HepG2 (cell line): Measurements from ENCODE around the gene RARRES1. TPM values are rescaled to one million over a fixed set of nuclear protein-coding genes. Genes with fewer than 3 reads are reported as not detected.

Experiments used
- ATAC-seq: fragments of 200-7000 bp; cut with Tn5 transposase; 3 replicates; pipeline ENCODE4 v1.9.1; 2020; ENCODE audit warnings: mild to moderate bottlenecking, moderate library complexity
- BruUV-seq: library from RNA; stranded (reverse); fragments of 400-500 nt; replicated peaks from 2 replicates; lab custom pipeline; 2021; lab: Mats Ljungman, UMichigan
- CTCF ChIA-PET: fragments of 300-600 bp; formaldehyde crosslinking; extraction: SDS; loops from one replicate; lab custom pipeline; 2021; ENCODE audit warnings: low total read pairs, inconsistent platforms, low intra/inter-chr PET ratio; lab: Yijun Ruan, JAX
- POLR2A ChIA-PET: fragments of 350-600 bp; sonication (Branson Sonifier 250); formaldehyde crosslinking; loops from one replicate; lab custom pipeline; 2020; ENCODE audit warnings: antibody characterized with exemption, inconsistent platforms; lab: Yijun Ruan, JAX
- DNase-seq: peaks from one replicate; pipeline ENCODE4 v3.0.0-alpha.2; 2015; ENCODE audit warnings: low spot score
- FAIRE-seq: peaks from 3 replicates; lab custom pipeline; 2011; peaks lifted over from hg19 to GRCh38; lab: Jason Lieb, UNC
- H2AFZ ChIP-seq: one replicate; pipeline ENCODE4 v1.6.1; 2011; ENCODE audit warnings: low read length, inconsistent platforms
- H3K27ac ChIP-seq: fragments of 300-600 bp; 3 replicates; pipeline ENCODE4 v1.8.0; 2011; ENCODE audit warnings: mixed run types, mild to moderate bottlenecking, mixed read lengths, low read length, inconsistent platforms; ENCODE audit not compliant: insufficient read depth; ENCODE audit errors: extremely low read length
- H3K27me3 ChIP-seq, 2 experiments: fragments of 200-600 bp in 1 of 2; 2 replicates in 1 of 2; 3 replicates in 1 of 2; pipeline versions ENCODE4 v1.6.0 to v1.8.0; 2011; ENCODE audit warnings: low read length in 2 of 2, mild to moderate bottlenecking in 2 of 2, moderate library complexity in 2 of 2, inconsistent platforms in 1 of 2; ENCODE audit not compliant: insufficient read depth in 2 of 2, control insufficient read depth in 1 of 2
- H3K36me3 ChIP-seq, 2 experiments: fragments of 200-600 bp in 1 of 2; replicated peaks in 1 of 2; 2 replicates in 1 of 2; 3 replicates in 1 of 2; pipeline versions ENCODE4 v1.5.1 to v1.8.0; 2011; ENCODE audit warnings: low read length in 2 of 2, inconsistent platforms in 1 of 2; ENCODE audit not compliant: insufficient read depth in 2 of 2, control insufficient read depth in 1 of 2
- H3K4me1 ChIP-seq: 2 replicates; pipeline ENCODE4 v1.5.1; 2012; ENCODE audit warnings: low read length, inconsistent platforms; ENCODE audit not compliant: insufficient read depth
- H3K4me2 ChIP-seq: 2 replicates; pipeline ENCODE4 v1.6.0; 2011; ENCODE audit warnings: low read depth, low read length, inconsistent platforms
- H3K4me3 ChIP-seq, 3 experiments: fragments of 200-600 bp in 1 of 3; sonication (generic), shearing (Covaris generic) in 1 of 3; replicated peaks in 1 of 3; 2 replicates each; pipeline ENCODE4 v1.5.1; 2011 to 2016; ENCODE audit warnings: low read length in 3 of 3, inconsistent platforms in 2 of 3, low read depth in 2 of 3, mild to moderate bottlenecking in 2 of 3, control low read depth in 1 of 3, mixed read lengths in 1 of 3; ENCODE audit not compliant: insufficient read depth in 1 of 3
- H3K79me2 ChIP-seq: one replicate; pipeline ENCODE4 v1.6.1; 2011; ENCODE audit warnings: low read length, inconsistent platforms; ENCODE audit not compliant: insufficient read depth
- H3K9ac ChIP-seq: 2 replicates; pipeline ENCODE4 v1.6.0; 2011; ENCODE audit warnings: mild to moderate bottlenecking, low read depth, low read length, inconsistent platforms; ENCODE audit not compliant: insufficient read depth
- H3K9me3 ChIP-seq: 2 replicates; pipeline ENCODE4 v1.5.1; 2012; ENCODE audit warnings: mild to moderate bottlenecking, low read length
- H4K20me1 ChIP-seq: 2 replicates; pipeline ENCODE4 v1.6.0; 2011; ENCODE audit warnings: inconsistent platforms, mild to moderate bottlenecking, low read length, moderate library complexity; ENCODE audit not compliant: insufficient read depth
- DNMT1 ChIP-seq: sonication (generic); formaldehyde crosslinking; IDR thresholded peaks from 2 replicates; pipeline ENCODE4 v1.5.1; 2020; ENCODE audit warnings: mild to moderate bottlenecking, missing genetic modification reagents
- RORA ChIP-seq: sonication (generic); formaldehyde crosslinking; IDR thresholded peaks from 2 replicates; pipeline ENCODE4 v1.5.0; 2020; ENCODE audit warnings: mild to moderate bottlenecking, missing genetic modification reagents, moderate library complexity
- THAP11 ChIP-seq: IDR thresholded peaks from 2 replicates; pipeline ENCODE4 v1.6.1; 2016; ENCODE audit warnings: missing biosample characterization, missing genetic modification reagents
- XBP1 ChIP-seq: sonication (generic); formaldehyde crosslinking; IDR thresholded peaks from 2 replicates; pipeline ENCODE4 v1.5.0; 2020; ENCODE audit warnings: missing genetic modification reagents
- ZBTB7B ChIP-seq: sonication (generic); formaldehyde crosslinking; IDR thresholded peaks from 2 replicates; pipeline ENCODE4 v1.4.0; 2020; ENCODE audit warnings: missing genetic modification reagents
- ZFX ChIP-seq: sonication (generic); formaldehyde crosslinking; IDR thresholded peaks from 2 replicates; pipeline ENCODE4 v1.4.0; 2020; ENCODE audit warnings: mild to moderate bottlenecking, low read depth, missing genetic modification reagents, moderate library complexity
- ZNF180 ChIP-seq: sonication (generic); formaldehyde crosslinking; IDR thresholded peaks from 2 replicates; pipeline ENCODE4 v1.4.0; 2020; ENCODE audit warnings: low read depth, missing genetic modification reagents, borderline replicate concordance
- ZNF33B ChIP-seq: sonication (generic); formaldehyde crosslinking; IDR thresholded peaks from 2 replicates; pipeline ENCODE4 v1.5.1; 2020; ENCODE audit warnings: mild to moderate bottlenecking, missing genetic modification reagents
- ZNF510 ChIP-seq: sonication (generic); formaldehyde crosslinking; IDR thresholded peaks from 2 replicates; pipeline ENCODE4 v1.4.0; 2020; ENCODE audit warnings: low read depth, mild to moderate bottlenecking, missing genetic modification reagents
- WGBS: methylation state at CpG from one replicate; pipeline ENCODE4 v1.1.6; 2017; ENCODE audit warnings: low lambda C conversion rate; 5-methylcytosine and 5-hydroxymethylcytosine counted together
- in situ Hi-C: cut with HindIII; loops from 2 replicates; pipeline ENCODE4 v1.10.0; 2017; ENCODE audit warnings: low pct_unique_long_range_greater_than_20kb; ENCODE audit not compliant: extremely low pct_ligation_motif_present
- intact Hi-C: fragments of 100-400 bp; cut with micrococcal nuclease; formaldehyde crosslinking; loops from one replicate; pipeline ENCODE4 v1.10.0; 2022; ENCODE audit not compliant: unreplicated experiment
- polyA plus RNA-seq, 8 experiments: library from polyadenylated mRNA; depleted of rRNA in 3 of 8; stranded (reverse) in 7 of 8; unstranded in 1 of 8; fragments of >200 nt; fragmentation: Illumina TruSeq in 4 of 8; extraction: Trizol in 4 of 8; gene quantifications; 2 replicates each; pipeline versions ENCODE4 v1.2.1 to v1.2.3, GENCODE V29; 2011 to 2016; ENCODE audit warnings: low read depth in 4 of 8, missing spikeins in 1 of 8, mixed read lengths in 1 of 8; ENCODE audit not compliant: insufficient read depth in 1 of 8
- total RNA-seq, 5 experiments: library from RNA; depleted of rRNA; stranded (reverse); fragments of >200 nt; fragmentation: Illumina TruSeq; extraction: Trizol; gene quantifications; 2 replicates each; pipeline ENCODE4 v1.2.3, GENCODE V29; 2016; ENCODE audit warnings: low read depth in 1 of 5
- TF ChIP-seq, protein P1 (sequence below): sonication (generic); formaldehyde crosslinking; IDR thresholded peaks from 2 replicates; pipeline ENCODE4 v1.5.1; 2020; ENCODE audit warnings: missing genetic modification reagents, mild to moderate bottlenecking, borderline replicate concordance
- TF ChIP-seq, protein P2 (sequence below): sonication (generic); formaldehyde crosslinking; IDR thresholded peaks from 2 replicates; pipeline ENCODE4 v1.4.0; 2020; ENCODE audit warnings: low read depth, mild to moderate bottlenecking, missing genetic modification reagents
- TF ChIP-seq, protein P3 (sequence below): sonication (generic); formaldehyde crosslinking; conservative IDR thresholded peaks from 2 replicates; pipeline ENCODE4 v1.4.0; 2020; ENCODE audit warnings: missing genetic modification reagents

RARRES1 gene
- total and polyA plus RNA-seq, 2 of the 13 experiments (the other 11 are each of a cell fraction or from before 2014, with no cell fraction given), result not detected

DNA sequence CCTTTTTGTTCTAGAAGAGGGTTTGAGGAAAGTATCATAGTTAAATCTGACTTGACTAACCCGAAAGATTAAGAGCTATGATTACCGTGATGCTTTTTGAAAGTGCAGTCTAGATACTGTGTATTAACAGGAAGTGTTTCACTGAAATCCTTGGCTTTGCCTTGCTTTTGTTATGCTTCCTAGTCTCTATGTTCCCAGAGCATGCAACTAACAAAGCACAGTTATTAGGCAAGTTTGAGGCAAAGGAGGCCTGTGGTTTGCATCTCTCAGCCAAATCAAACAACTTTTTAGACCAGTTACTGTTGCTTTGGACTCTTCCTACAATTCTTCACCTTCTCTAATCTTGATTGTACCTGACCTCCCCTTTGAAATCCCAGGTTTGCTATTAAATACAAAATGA is 63.8 kb downstream of the RARRES1 start:
- POLR2A ChIA-PET, result no interaction called here
- no peak for TF ChIP-seq ZNF33B (CRISPR knock-in tag)
- TF ChIP-seq, protein P1, sequence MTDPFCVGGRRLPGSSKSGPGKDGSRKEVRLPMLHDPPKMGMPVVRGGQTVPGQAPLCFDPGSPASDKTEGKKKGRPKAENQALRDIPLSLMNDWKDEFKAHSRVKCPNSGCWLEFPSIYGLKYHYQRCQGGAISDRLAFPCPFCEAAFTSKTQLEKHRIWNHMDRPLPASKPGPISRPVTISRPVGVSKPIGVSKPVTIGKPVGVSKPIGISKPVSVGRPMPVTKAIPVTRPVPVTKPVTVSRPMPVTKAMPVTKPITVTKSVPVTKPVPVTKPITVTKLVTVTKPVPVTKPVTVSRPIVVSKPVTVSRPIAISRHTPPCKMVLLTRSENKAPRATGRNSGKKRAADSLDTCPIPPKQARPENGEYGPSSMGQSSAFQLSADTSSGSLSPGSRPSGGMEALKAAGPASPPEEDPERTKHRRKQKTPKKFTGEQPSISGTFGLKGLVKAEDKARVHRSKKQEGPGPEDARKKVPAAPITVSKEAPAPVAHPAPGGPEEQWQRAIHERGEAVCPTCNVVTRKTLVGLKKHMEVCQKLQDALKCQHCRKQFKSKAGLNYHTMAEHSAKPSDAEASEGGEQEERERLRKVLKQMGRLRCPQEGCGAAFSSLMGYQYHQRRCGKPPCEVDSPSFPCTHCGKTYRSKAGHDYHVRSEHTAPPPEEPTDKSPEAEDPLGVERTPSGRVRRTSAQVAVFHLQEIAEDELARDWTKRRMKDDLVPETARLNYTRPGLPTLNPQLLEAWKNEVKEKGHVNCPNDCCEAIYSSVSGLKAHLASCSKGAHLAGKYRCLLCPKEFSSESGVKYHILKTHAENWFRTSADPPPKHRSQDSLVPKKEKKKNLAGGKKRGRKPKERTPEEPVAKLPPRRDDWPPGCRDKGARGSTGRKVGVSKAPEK (CRISPR knock-in tag), result no peak
- no peak for TF ChIP-seq ZFX (CRISPR knock-in tag)
- TF ChIP-seq, protein P2, sequence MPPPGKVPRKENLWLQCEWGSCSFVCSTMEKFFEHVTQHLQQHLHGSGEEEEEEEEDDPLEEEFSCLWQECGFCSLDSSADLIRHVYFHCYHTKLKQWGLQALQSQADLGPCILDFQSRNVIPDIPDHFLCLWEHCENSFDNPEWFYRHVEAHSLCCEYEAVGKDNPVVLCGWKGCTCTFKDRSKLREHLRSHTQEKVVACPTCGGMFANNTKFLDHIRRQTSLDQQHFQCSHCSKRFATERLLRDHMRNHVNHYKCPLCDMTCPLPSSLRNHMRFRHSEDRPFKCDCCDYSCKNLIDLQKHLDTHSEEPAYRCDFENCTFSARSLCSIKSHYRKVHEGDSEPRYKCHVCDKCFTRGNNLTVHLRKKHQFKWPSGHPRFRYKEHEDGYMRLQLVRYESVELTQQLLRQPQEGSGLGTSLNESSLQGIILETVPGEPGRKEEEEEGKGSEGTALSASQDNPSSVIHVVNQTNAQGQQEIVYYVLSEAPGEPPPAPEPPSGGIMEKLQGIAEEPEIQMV (CRISPR knock-in tag), result no peak
- TF ChIP-seq RORA (CRISPR knock-in tag), result no peak
- no peak for TF ChIP-seq DNMT1
- no peak for TF ChIP-seq ZNF510
- no peak for TF ChIP-seq THAP11 (CRISPR knock-in tag)
- no peak for TF ChIP-seq XBP1 (CRISPR knock-in tag)
- TF ChIP-seq ZNF180, result no peak
- no peak for TF ChIP-seq ZBTB7B
- TF ChIP-seq, protein P3, sequence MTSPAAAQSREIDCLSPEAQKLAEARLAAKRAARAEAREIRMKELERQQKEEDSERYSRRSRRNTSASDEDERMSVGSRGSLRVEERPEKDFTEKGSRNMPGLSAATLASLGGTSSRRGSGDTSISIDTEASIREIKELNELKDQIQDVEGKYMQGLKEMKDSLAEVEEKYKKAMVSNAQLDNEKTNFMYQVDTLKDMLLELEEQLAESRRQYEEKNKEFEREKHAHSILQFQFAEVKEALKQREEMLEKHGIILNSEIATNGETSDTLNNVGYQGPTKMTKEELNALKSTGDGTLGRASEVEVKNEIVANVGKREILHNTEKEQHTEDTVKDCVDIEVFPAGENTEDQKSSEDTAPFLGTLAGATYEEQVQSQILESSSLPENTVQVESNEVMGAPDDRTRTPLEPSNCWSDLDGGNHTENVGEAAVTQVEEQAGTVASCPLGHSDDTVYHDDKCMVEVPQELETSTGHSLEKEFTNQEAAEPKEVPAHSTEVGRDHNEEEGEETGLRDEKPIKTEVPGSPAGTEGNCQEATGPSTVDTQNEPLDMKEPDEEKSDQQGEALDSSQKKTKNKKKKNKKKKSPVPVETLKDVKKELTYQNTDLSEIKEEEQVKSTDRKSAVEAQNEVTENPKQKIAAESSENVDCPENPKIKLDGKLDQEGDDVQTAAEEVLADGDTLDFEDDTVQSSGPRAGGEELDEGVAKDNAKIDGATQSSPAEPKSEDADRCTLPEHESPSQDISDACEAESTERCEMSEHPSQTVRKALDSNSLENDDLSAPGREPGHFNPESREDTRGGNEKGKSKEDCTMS (CRISPR knock-in tag), result no peak
- TF ChIP-seq, all 625 proteins: peak for 0
- no peak overlapping the region for H3K4me2 ChIP-seq
- no peak overlapping the region for H2AFZ ChIP-seq
- in situ Hi-C loops, result no loop called here
- H3K79me2 ChIP-seq, result no peaks in the 10 kb centered on the region
- CTCF ChIA-PET, result no interaction called here
- H3K4me1 ChIP-seq, result no peaks in the 10 kb centered on the region
- H3K4me3 ChIP-seq, result no peak overlapping the region
- intact Hi-C loops, result no loop called here
- no peaks in the 10 kb centered on the region for H3K27me3 ChIP-seq
- 97% methylated on average over 2 of the region's 2 CpGs for WGBS
- FAIRE-seq (no peak), ATAC-seq (no peak), DNase-seq (no peak)
- H3K27ac ChIP-seq, result no peak overlapping the region
- no TSS peak for BruUV-seq
- H4K20me1 ChIP-seq, result no peaks in the 10 kb centered on the region; the same call in 1 of the 2 replicates
- no peaks in the 10 kb centered on the region for H3K9me3 ChIP-seq
- H3K9ac ChIP-seq, result no peak overlapping the region
- peaks cover 7 to 48% of the 10 kb centered on the region in 2 experiments for H3K36me3 ChIP-seq
